HepG2 (cell line): ENCODE results near the gene CDT1. TPM values are rescaled to one million over a fixed set of nuclear protein-coding genes. Genes with fewer than 3 reads are reported as not detected.

Experiments
- ATAC-seq: fragments of 200-7000 bp; cut with Tn5 transposase; 3 replicates; pipeline ENCODE4 v1.9.1; 2020; ENCODE audit warnings: mild to moderate bottlenecking, moderate library complexity
- BruUV-seq: library from RNA; stranded (reverse); fragments of 400-500 nt; replicated peaks from 2 replicates; lab custom pipeline; 2021; lab: Mats Ljungman, UMichigan
- CTCF ChIA-PET: fragments of 300-600 bp; formaldehyde crosslinking; extraction: SDS; loops from one replicate; lab custom pipeline; 2021; ENCODE audit warnings: low total read pairs, inconsistent platforms, low intra/inter-chr PET ratio; lab: Yijun Ruan, JAX
- POLR2A ChIA-PET: fragments of 350-600 bp; sonication (Branson Sonifier 250); formaldehyde crosslinking; loops from one replicate; lab custom pipeline; 2020; ENCODE audit warnings: antibody characterized with exemption, inconsistent platforms; lab: Yijun Ruan, JAX
- DNase-seq: peaks from one replicate; pipeline ENCODE4 v3.0.0-alpha.2; 2015; ENCODE audit warnings: low spot score
- FAIRE-seq: peaks from 3 replicates; lab custom pipeline; 2011; peaks lifted over from hg19 to GRCh38; lab: Jason Lieb, UNC
- H2AFZ ChIP-seq: one replicate; pipeline ENCODE4 v1.6.1; 2011; ENCODE audit warnings: low read length, inconsistent platforms
- H3K27ac ChIP-seq: fragments of 300-600 bp; 3 replicates; pipeline ENCODE4 v1.8.0; 2011; ENCODE audit warnings: mixed run types, mild to moderate bottlenecking, mixed read lengths, low read length, inconsistent platforms; ENCODE audit not compliant: insufficient read depth; ENCODE audit errors: extremely low read length
- H3K27me3 ChIP-seq, 2 experiments: fragments of 200-600 bp in 1 of 2; 2 replicates in 1 of 2; 3 replicates in 1 of 2; pipeline versions ENCODE4 v1.6.0 to v1.8.0; 2011; ENCODE audit warnings: low read length in 2 of 2, mild to moderate bottlenecking in 2 of 2, moderate library complexity in 2 of 2, inconsistent platforms in 1 of 2; ENCODE audit not compliant: insufficient read depth in 2 of 2, control insufficient read depth in 1 of 2
- H3K36me3 ChIP-seq, 2 experiments: fragments of 200-600 bp in 1 of 2; replicated peaks in 1 of 2; 2 replicates in 1 of 2; 3 replicates in 1 of 2; pipeline versions ENCODE4 v1.5.1 to v1.8.0; 2011; ENCODE audit warnings: low read length in 2 of 2, inconsistent platforms in 1 of 2; ENCODE audit not compliant: insufficient read depth in 2 of 2, control insufficient read depth in 1 of 2
- H3K4me1 ChIP-seq: 2 replicates; pipeline ENCODE4 v1.5.1; 2012; ENCODE audit warnings: low read length, inconsistent platforms; ENCODE audit not compliant: insufficient read depth
- H3K4me2 ChIP-seq: 2 replicates; pipeline ENCODE4 v1.6.0; 2011; ENCODE audit warnings: low read depth, low read length, inconsistent platforms
- H3K4me3 ChIP-seq, 3 experiments: fragments of 200-600 bp in 1 of 3; sonication (generic), shearing (Covaris generic) in 1 of 3; replicated peaks in 1 of 3; 2 replicates each; pipeline ENCODE4 v1.5.1; 2011 to 2016; ENCODE audit warnings: low read length in 3 of 3, inconsistent platforms in 2 of 3, low read depth in 2 of 3, mild to moderate bottlenecking in 2 of 3, control low read depth in 1 of 3, mixed read lengths in 1 of 3; ENCODE audit not compliant: insufficient read depth in 1 of 3
- H3K79me2 ChIP-seq: one replicate; pipeline ENCODE4 v1.6.1; 2011; ENCODE audit warnings: low read length, inconsistent platforms; ENCODE audit not compliant: insufficient read depth
- H3K9ac ChIP-seq: 2 replicates; pipeline ENCODE4 v1.6.0; 2011; ENCODE audit warnings: mild to moderate bottlenecking, low read depth, low read length, inconsistent platforms; ENCODE audit not compliant: insufficient read depth
- H3K9me3 ChIP-seq: 2 replicates; pipeline ENCODE4 v1.5.1; 2012; ENCODE audit warnings: mild to moderate bottlenecking, low read length
- H4K20me1 ChIP-seq: 2 replicates; pipeline ENCODE4 v1.6.0; 2011; ENCODE audit warnings: inconsistent platforms, mild to moderate bottlenecking, low read length, moderate library complexity; ENCODE audit not compliant: insufficient read depth
- AGO2 ChIP-seq: fragments of 200-400 bp; formaldehyde crosslinking; optimal IDR thresholded peaks from 2 replicates; pipeline ENCODE3; 2017; ENCODE audit warnings: mild to moderate bottlenecking, low read depth, low read length, moderate library complexity
- FOXP4 ChIP-seq: sonication (generic); formaldehyde crosslinking; IDR thresholded peaks from 2 replicates; pipeline ENCODE4 v1.4.0; 2020; ENCODE audit warnings: missing genetic modification reagents
- HNF1B ChIP-seq: sonication (generic); formaldehyde crosslinking; IDR thresholded peaks from 2 replicates; pipeline ENCODE4 v1.5.1; 2020; ENCODE audit warnings: mild to moderate bottlenecking, moderate library complexity, missing genetic modification reagents
- HOXA3 ChIP-seq: sonication (generic); formaldehyde crosslinking; IDR thresholded peaks from 2 replicates; pipeline ENCODE4 v1.5.0; 2020; ENCODE audit warnings: missing genetic modification reagents
- KMT2B ChIP-seq: IDR thresholded peaks from 2 replicates; pipeline ENCODE4 v1.6.1; 2016; ENCODE audit warnings: missing genetic modification reagents, missing compliant biosample characterization
- RARA ChIP-seq: IDR thresholded peaks from 2 replicates; pipeline ENCODE4 v1.6.1; 2016; ENCODE audit warnings: missing genetic modification reagents, missing compliant biosample characterization
- SOX13 ChIP-seq, 3 experiments: fragments of 450-650 bp in 1 of 3; sonication (generic) in 1 of 3; formaldehyde crosslinking in 1 of 3; IDR thresholded peaks in 2 of 3; conservative IDR thresholded peaks in 1 of 3; 2 replicates each; pipeline versions ENCODE4 v1.5.0 to v1.6.1; 2016 to 2020; ENCODE audit warnings: antibody characterized with exemption in 1 of 3, mild to moderate bottlenecking in 1 of 3, missing compliant biosample characterization in 1 of 3, missing genetic modification reagents in 1 of 3, moderate library complexity in 1 of 3
- SP140L ChIP-seq: sonication (generic); formaldehyde crosslinking; IDR thresholded peaks from 2 replicates; pipeline ENCODE4 v1.4.0; 2020; ENCODE audit warnings: missing genetic modification reagents, borderline replicate concordance
- ZNF264 ChIP-seq: sonication (generic); formaldehyde crosslinking; IDR thresholded peaks from 2 replicates; pipeline ENCODE4 v1.4.0; 2020; ENCODE audit warnings: missing genetic modification reagents
- ZNF292 ChIP-seq: sonication (generic); formaldehyde crosslinking; IDR thresholded peaks from 2 replicates; pipeline ENCODE4 v1.8.1; 2022; ENCODE audit warnings: mild to moderate bottlenecking, low read depth, missing genetic modification reagents, borderline replicate concordance
- ZNF746 ChIP-seq: sonication (generic); formaldehyde crosslinking; IDR thresholded peaks from 2 replicates; pipeline ENCODE4 v1.8.0; 2022; ENCODE audit warnings: mild to moderate bottlenecking, missing genetic modification reagents
- ZNF772 ChIP-seq: sonication (generic); formaldehyde crosslinking; IDR thresholded peaks from 2 replicates; pipeline ENCODE4 v1.5.0; 2020; ENCODE audit warnings: mild to moderate bottlenecking, missing genetic modification reagents
- WGBS: methylation state at CpG from one replicate; pipeline ENCODE4 v1.1.6; 2017; ENCODE audit warnings: low lambda C conversion rate; 5-methylcytosine and 5-hydroxymethylcytosine counted together
- in situ Hi-C: cut with HindIII; loops from 2 replicates; pipeline ENCODE4 v1.10.0; 2017; ENCODE audit warnings: low pct_unique_long_range_greater_than_20kb; ENCODE audit not compliant: extremely low pct_ligation_motif_present
- intact Hi-C: fragments of 100-400 bp; cut with micrococcal nuclease; formaldehyde crosslinking; loops from one replicate; pipeline ENCODE4 v1.10.0; 2022; ENCODE audit not compliant: unreplicated experiment
- polyA plus RNA-seq, 8 experiments: library from polyadenylated mRNA; depleted of rRNA in 3 of 8; stranded (reverse) in 7 of 8; unstranded in 1 of 8; fragments of >200 nt; fragmentation: Illumina TruSeq in 4 of 8; extraction: Trizol in 4 of 8; gene quantifications; 2 replicates each; pipeline versions ENCODE4 v1.2.1 to v1.2.3, GENCODE V29; 2011 to 2016; ENCODE audit warnings: low read depth in 4 of 8, missing spikeins in 1 of 8, mixed read lengths in 1 of 8; ENCODE audit not compliant: insufficient read depth in 1 of 8
- total RNA-seq, 5 experiments: library from RNA; depleted of rRNA; stranded (reverse); fragments of >200 nt; fragmentation: Illumina TruSeq; extraction: Trizol; gene quantifications; 2 replicates each; pipeline ENCODE4 v1.2.3, GENCODE V29; 2016; ENCODE audit warnings: low read depth in 1 of 5
- TF ChIP-seq, protein P1 (sequence below): sonication (generic); formaldehyde crosslinking; IDR thresholded peaks from 2 replicates; pipeline ENCODE4 v1.5.0; 2020; ENCODE audit warnings: mild to moderate bottlenecking, missing genetic modification reagents
- TF ChIP-seq, protein P2 (sequence below): sonication (generic); formaldehyde crosslinking; conservative IDR thresholded peaks from 2 replicates; pipeline ENCODE4 v1.4.0; 2020; ENCODE audit warnings: missing genetic modification reagents

The CDT1 gene
- total and polyA plus RNA-seq, 2 of the 13 experiments (the other 11 are each of a cell fraction or from before 2014, with no cell fraction given) = 23.1 to 23.8 TPM

GRCh38 chr16:88793251-88793954 lies 10.2 kb upstream of the CDT1 start:
- Histone ChIP-seq H3K4me1 (peaks cover 79% of the 10 kb centered on the region), H3K27me3 (peaks cover 1 to 5% of the 10 kb centered on the region in 2 experiments; a peak in 3 of 5 replicates), H3K4me2 (peak overlapping the region; percentile 62), H3K36me3 (no peaks in the 10 kb centered on the region), H3K9ac (peak overlapping the region; percentile 35; the same call in 1 of the 2 replicates), H4K20me1 (no peaks in the 10 kb centered on the region), H3K9me3 (no peaks in the 10 kb centered on the region), H3K79me2 (no peaks in the 10 kb centered on the region), H3K4me3 (peak overlapping the region in 1 of 3 experiments; percentile 52; a peak in 1 of 6 replicates), H3K27ac (no peak overlapping the region), H2AFZ (no peak overlapping the region)
- in situ Hi-C loops = no loop called here
- intact Hi-C loops = no loop called here
- DNase-seq (no peak), FAIRE-seq (no peak), ATAC-seq (peak; percentile 45)
- POLR2A ChIA-PET = interaction anchor here (0.6 to 1.6 kb wide), 13 partner anchors 9 to 105 kb away, joined by 3 to 11 read pairs (median 3); partner anchors contain the start of genes CDT1, GALNS and TRAPPC2L
- CTCF ChIA-PET = no interaction called here
- BruUV-seq = no TSS peak
- 71% methylated on average over 14 of the region's 35 CpGs for WGBS
- TF ChIP-seq HNF1B (CRISPR knock-in tag) = 0 out of 2 replicates have a peak, but pooled peaks have one; percentile 22
- TF ChIP-seq SOX13 (IDR thresholded peaks at IDR 0.05) = no peak
- TF ChIP-seq SOX13 (CRISPR knock-in tag; conservative IDR thresholded peaks at IDR 0.05 in 1 of 2, IDR thresholded peaks at IDR 0.05 in 1 of 2) = peak in 1 of 2 experiments; percentile 51; a peak in 1 of 4 replicates
- TF ChIP-seq ZNF746 (CRISPR knock-in tag) = peak; percentile 65; the same call in 1 of the 2 replicates
- peak; percentile 53 for TF ChIP-seq FOXP4
- TF ChIP-seq, protein P1, sequence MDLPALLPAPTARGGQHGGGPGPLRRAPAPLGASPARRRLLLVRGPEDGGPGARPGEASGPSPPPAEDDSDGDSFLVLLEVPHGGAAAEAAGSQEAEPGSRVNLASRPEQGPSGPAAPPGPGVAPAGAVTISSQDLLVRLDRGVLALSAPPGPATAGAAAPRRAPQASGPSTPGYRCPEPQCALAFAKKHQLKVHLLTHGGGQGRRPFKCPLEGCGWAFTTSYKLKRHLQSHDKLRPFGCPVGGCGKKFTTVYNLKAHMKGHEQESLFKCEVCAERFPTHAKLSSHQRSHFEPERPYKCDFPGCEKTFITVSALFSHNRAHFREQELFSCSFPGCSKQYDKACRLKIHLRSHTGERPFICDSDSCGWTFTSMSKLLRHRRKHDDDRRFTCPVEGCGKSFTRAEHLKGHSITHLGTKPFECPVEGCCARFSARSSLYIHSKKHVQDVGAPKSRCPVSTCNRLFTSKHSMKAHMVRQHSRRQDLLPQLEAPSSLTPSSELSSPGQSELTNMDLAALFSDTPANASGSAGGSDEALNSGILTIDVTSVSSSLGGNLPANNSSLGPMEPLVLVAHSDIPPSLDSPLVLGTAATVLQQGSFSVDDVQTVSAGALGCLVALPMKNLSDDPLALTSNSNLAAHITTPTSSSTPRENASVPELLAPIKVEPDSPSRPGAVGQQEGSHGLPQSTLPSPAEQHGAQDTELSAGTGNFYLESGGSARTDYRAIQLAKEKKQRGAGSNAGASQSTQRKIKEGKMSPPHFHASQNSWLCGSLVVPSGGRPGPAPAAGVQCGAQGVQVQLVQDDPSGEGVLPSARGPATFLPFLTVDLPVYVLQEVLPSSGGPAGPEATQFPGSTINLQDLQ (CRISPR knock-in tag) = no peak
- TF ChIP-seq ZNF772 (CRISPR knock-in tag) = no peak
- peak; percentile 60 for TF ChIP-seq RARA
- TF ChIP-seq KMT2B (CRISPR knock-in tag) = 0 out of 2 replicates have a peak, but pooled peaks have one; percentile 26
- no peak for TF ChIP-seq SP140L (CRISPR knock-in tag)
- TF ChIP-seq ZNF264 (CRISPR knock-in tag) = no peak
- peak; percentile 61; the same call in 1 of the 2 replicates for TF ChIP-seq HOXA3 (CRISPR knock-in tag)
- peak; percentile 62; the same call in 1 of the 2 replicates for TF ChIP-seq ZNF292
- TF ChIP-seq AGO2 = peak; percentile 36
- TF ChIP-seq, protein P2, sequence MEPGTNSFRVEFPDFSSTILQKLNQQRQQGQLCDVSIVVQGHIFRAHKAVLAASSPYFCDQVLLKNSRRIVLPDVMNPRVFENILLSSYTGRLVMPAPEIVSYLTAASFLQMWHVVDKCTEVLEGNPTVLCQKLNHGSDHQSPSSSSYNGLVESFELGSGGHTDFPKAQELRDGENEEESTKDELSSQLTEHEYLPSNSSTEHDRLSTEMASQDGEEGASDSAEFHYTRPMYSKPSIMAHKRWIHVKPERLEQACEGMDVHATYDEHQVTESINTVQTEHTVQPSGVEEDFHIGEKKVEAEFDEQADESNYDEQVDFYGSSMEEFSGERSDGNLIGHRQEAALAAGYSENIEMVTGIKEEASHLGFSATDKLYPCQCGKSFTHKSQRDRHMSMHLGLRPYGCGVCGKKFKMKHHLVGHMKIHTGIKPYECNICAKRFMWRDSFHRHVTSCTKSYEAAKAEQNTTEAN = no peak
